ENCODE data around the gene SARDH.

The SARDH gene

GRCh38 chr9:133654736-133655657, 83.2 kb downstream of the SARDH start:
- Histone ChIP-seq H3K4me1 (ENCODE audit: insufficient read depth, low read length, poor library complexity, severe bottlenecking) (no peaks in the 10 kb centered on the region), H3K27me3 (ENCODE audit: insufficient read depth, low read length, poor library complexity, severe bottlenecking) (no peaks in the 10 kb centered on the region), H4K20me1 (ENCODE audit: insufficient read depth, low read length, poor library complexity, severe bottlenecking) (no peaks in the 10 kb centered on the region), H3F3A (ENCODE audit: low read depth) (no peaks in the 10 kb centered on the region), H3K4me2 (ENCODE audit: low read depth, low read length, poor library complexity, severe bottlenecking) (no peak overlapping the region), H3K79me2 (ENCODE audit: insufficient read depth, low read length) (no peaks in the 10 kb centered on the region), H3K9me2 (replicated peaks; ENCODE audit: low read depth, low read length) (no peaks in the 10 kb centered on the region), H3K9me3 (ENCODE audit: insufficient read depth, low read depth, low read length) (no peaks in the 10 kb centered on the region), H2AFZ (ENCODE audit: low read length) (no peak overlapping the region), H3K36me3 (ENCODE audit: insufficient read depth, low read length) (no peaks in the 10 kb centered on the region), H3K4me3 (ENCODE audit: low read length, poor library complexity, severe bottlenecking) (no peak overlapping the region), H3K9ac (ENCODE audit: low read depth, low read length, poor library complexity, severe bottlenecking) (no peak overlapping the region)
- TF ChIP-seq CTCF (conservative IDR thresholded peaks at IDR 0.05; ENCODE audit: low read length) (no peak), EZH2phosphoT487 (IDR thresholded peaks at IDR 0.05; ENCODE audit: borderline replicate concordance) (no peak)

GRCh38 chr9:133653638-133654037, 84.5 kb downstream of the SARDH start:
- Histone ChIP-seq H3K4me3 (ENCODE audit: low read length, poor library complexity, severe bottlenecking) (no peak overlapping the region), H3K4me1 (ENCODE audit: insufficient read depth, low read length, poor library complexity, severe bottlenecking) (no peaks in the 10 kb centered on the region), H3K36me3 (ENCODE audit: insufficient read depth, low read length) (no peaks in the 10 kb centered on the region), H3F3A (ENCODE audit: low read depth) (no peaks in the 10 kb centered on the region), H3K4me2 (ENCODE audit: low read depth, low read length, poor library complexity, severe bottlenecking) (no peak overlapping the region), H3K9ac (ENCODE audit: low read depth, low read length, poor library complexity, severe bottlenecking) (no peak overlapping the region), H3K79me2 (ENCODE audit: insufficient read depth, low read length) (no peaks in the 10 kb centered on the region), H3K9me2 (replicated peaks; ENCODE audit: low read depth, low read length) (no peaks in the 10 kb centered on the region), H4K20me1 (ENCODE audit: insufficient read depth, low read length, poor library complexity, severe bottlenecking) (no peaks in the 10 kb centered on the region), H3K9me3 (ENCODE audit: insufficient read depth, low read depth, low read length) (no peaks in the 10 kb centered on the region), H3K27me3 (ENCODE audit: insufficient read depth, low read length, poor library complexity, severe bottlenecking) (no peaks in the 10 kb centered on the region), H2AFZ (ENCODE audit: low read length) (no peak overlapping the region)
- no peak for TF ChIP-seq CTCF (conservative IDR thresholded peaks at IDR 0.05; ENCODE audit: low read length)
- no peak for TF ChIP-seq EZH2phosphoT487 (IDR thresholded peaks at IDR 0.05; ENCODE audit: borderline replicate concordance)

GRCh38 chr9:133650026-133650425, 88.1 kb downstream of the SARDH start:
- no peaks in the 10 kb centered on the region for H3K27me3 ChIP-seq (ENCODE audit: insufficient read depth, low read length, poor library complexity, severe bottlenecking)
- no peaks in the 10 kb centered on the region for H3K36me3 ChIP-seq (ENCODE audit: insufficient read depth, low read length)
- H3K9me2 ChIP-seq (replicated peaks; ENCODE audit: low read depth, low read length): no peaks in the 10 kb centered on the region
- H3K9me3 ChIP-seq (ENCODE audit: insufficient read depth, low read depth, low read length): no peaks in the 10 kb centered on the region
- no peak overlapping the region for H2AFZ ChIP-seq (ENCODE audit: low read length)
- no peaks in the 10 kb centered on the region for H3K79me2 ChIP-seq (ENCODE audit: insufficient read depth, low read length)
- TF ChIP-seq CTCF (conservative IDR thresholded peaks at IDR 0.05; ENCODE audit: low read length) (no peak), EZH2phosphoT487 (IDR thresholded peaks at IDR 0.05; ENCODE audit: borderline replicate concordance) (no peak)
- no peak overlapping the region for H3K4me3 ChIP-seq (ENCODE audit: low read length, poor library complexity, severe bottlenecking)
- H3K4me2 ChIP-seq (ENCODE audit: low read depth, low read length, poor library complexity, severe bottlenecking): no peak overlapping the region
- no peak overlapping the region for H3K9ac ChIP-seq (ENCODE audit: low read depth, low read length, poor library complexity, severe bottlenecking)
- no peaks in the 10 kb centered on the region for H3K4me1 ChIP-seq (ENCODE audit: insufficient read depth, low read length, poor library complexity, severe bottlenecking)
- no peaks in the 10 kb centered on the region for H3F3A ChIP-seq (ENCODE audit: low read depth)
- H4K20me1 ChIP-seq (ENCODE audit: insufficient read depth, low read length, poor library complexity, severe bottlenecking): no peaks in the 10 kb centered on the region
